Activated T-helper 17 cell treated with anti-CD3 and anti-CD28 coated beads, Interleukin-2, amount 50 U/mL, for 72 hours (primary cell): Measurements from ENCODE around the gene SLC22A5. TPM values are rescaled to one million over a fixed set of nuclear protein-coding genes. Genes with fewer than 3 reads are reported as not detected.
A peak's percentile ranks its signal among the peaks of the same experiment; 100 is the strongest.
"Not testable (repeated sequence)": the region's sequence is repeated elsewhere in the genome, so short reads cannot be mapped to it uniquely, and the experiment has no call there.

Source experiments
- ATAC-seq: fragments of 150-1000 bp; cut with Tn5 transposase; replicated peaks from 2 replicates; pipeline ENCODE4 v1.10.0; 2021; ENCODE audit warnings: mild to moderate bottlenecking, moderate library complexity
- H3K27ac Mint-ChIP-seq: one replicate; pipeline ENCODE4 v1.8.0; 2022; ENCODE audit warnings: mixed read lengths
- H3K27me3 Mint-ChIP-seq: one replicate; pipeline ENCODE4 v1.8.0; 2022; ENCODE audit warnings: mixed read lengths
- H3K36me3 Mint-ChIP-seq: one replicate; pipeline ENCODE4 v1.8.0; 2022; ENCODE audit warnings: low read depth, mild to moderate bottlenecking, mixed read lengths
- H3K4me1 Mint-ChIP-seq: one replicate; pipeline ENCODE4 v1.8.0; 2022; ENCODE audit warnings: mixed read lengths
- H3K4me3 Mint-ChIP-seq: one replicate; pipeline ENCODE4 v1.8.0; 2022; ENCODE audit warnings: mild to moderate bottlenecking, mixed read lengths
- H3K9me3 Mint-ChIP-seq: one replicate; pipeline ENCODE4 v1.8.0; 2022; ENCODE audit warnings: mixed read lengths
- total RNA-seq, 2 donors: library from RNA; stranded (reverse); gene quantifications; one replicate each; pipeline ENCODE4 v1.2.3, GENCODE V29; 2022

The SLC22A5 gene
- total RNA-seq, 2 donors from 2014 or later, result 3.2 to 3.5 TPM

- ATAC-seq, result no peak
- Mint-ChIP-seq H3K27me3 (no peaks in the 10 kb centered on the region), H3K4me3 (no peak overlapping the region), H3K36me3 (no peaks in the 10 kb centered on the region), H3K27ac (peak overlapping the region; percentile 71), H3K9me3 (no peaks in the 10 kb centered on the region), H3K4me1 (peaks cover 61% of the 10 kb centered on the region)
These were observed 18.9 kb downstream of the SLC22A5 start for GRCh38 chr5:132388244-132389050.

DNA sequence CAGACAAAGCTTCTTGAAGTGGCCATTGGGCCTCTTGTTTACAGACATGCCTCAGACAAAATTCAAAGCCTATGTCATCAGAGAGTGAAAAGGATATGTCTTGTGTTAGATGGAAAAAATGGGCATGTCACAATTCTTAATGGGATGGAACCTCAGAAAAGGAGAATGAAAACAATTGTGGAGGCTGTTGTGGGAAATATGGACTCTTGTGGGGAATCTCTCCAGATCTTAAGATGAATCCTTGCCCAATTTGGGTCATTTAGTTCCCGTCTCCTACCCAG lies 19.5 kb downstream of the SLC22A5 start:
- no peaks in the 10 kb centered on the region for H3K9me3 Mint-ChIP-seq
- H3K27me3 Mint-ChIP-seq, result no peaks in the 10 kb centered on the region
- ATAC-seq, result no peak
- H3K36me3 Mint-ChIP-seq, result no peaks in the 10 kb centered on the region
- peak overlapping the region; percentile 31 for H3K27ac Mint-ChIP-seq
- H3K4me3 Mint-ChIP-seq, result no peak overlapping the region
- peaks cover 62% of the 10 kb centered on the region for H3K4me1 Mint-ChIP-seq

DNA sequence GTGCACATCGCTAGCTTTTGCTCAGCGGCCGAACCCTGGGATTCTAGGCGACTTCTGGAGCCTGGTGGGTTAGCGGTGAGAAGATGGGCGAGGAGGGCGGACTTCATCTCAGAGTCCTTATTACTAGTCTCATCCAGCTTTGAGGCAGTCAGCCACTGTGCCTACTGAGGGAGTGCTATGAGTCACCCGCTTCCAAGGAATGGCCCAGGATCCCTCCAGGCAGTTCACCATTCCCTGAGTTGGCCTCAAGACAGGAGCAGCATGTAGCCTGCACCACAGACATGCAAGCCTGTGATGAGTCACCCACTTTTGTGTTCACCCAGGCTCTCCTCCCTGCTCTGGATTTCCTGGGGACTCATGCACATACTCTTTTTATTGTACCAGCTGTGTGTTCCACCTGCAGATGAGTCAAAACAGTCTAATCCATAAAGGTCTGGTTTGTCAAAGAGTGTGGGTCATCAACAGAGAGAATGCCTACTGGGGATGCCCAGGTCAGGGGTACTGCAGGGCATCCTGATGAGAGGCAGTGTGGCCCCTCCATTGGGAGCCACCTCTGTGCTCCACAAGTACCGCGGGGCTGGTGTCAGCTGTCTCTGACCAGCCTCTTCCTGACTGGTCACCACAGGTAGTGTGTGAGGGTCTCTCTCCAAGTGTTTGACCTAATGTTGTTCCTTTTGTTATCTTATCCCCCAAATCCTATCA lies 20.2 kb downstream of the SLC22A5 start:
- peak; percentile 73 for ATAC-seq
- Mint-ChIP-seq H3K4me3 (no peak overlapping the region), H3K27me3 (no peaks in the 10 kb centered on the region), H3K9me3 (no peaks in the 10 kb centered on the region), H3K4me1 (peaks cover 66% of the 10 kb centered on the region), H3K36me3 (peaks cover 4% of the 10 kb centered on the region), H3K27ac (peak overlapping the region; percentile 13)

- Mint-ChIP-seq H3K4me3 (no peak overlapping the region), H3K36me3 (peaks cover 10% of the 10 kb centered on the region), H3K9me3 (no peaks in the 10 kb centered on the region), H3K27me3 (no peaks in the 10 kb centered on the region), H3K27ac (peak overlapping the region; percentile 62), H3K4me1 (peaks cover 68% of the 10 kb centered on the region)
- ATAC-seq, result no peak
These were observed 21.7 kb downstream of the SLC22A5 start for GRCh38 chr5:132391247-132391646.

DNA sequence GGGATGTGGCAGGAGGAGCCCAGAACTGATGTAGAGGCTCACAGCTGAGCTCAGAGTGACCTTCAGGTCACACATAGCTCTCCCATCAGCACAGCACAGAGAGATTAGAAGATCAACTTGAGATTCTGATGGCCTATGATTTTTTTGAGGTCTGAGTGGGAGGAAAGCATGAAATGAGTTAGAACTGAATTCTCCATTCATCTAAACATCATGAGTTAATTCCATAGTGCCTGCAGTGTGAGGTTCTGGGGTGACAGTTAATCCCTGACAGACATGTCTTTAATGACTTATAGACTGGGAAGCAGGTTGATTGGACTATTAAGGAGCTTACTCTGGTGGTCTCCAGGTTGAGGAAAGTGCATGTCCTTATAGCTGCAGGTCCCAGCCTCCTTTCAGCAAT lies 22.4 kb downstream of the SLC22A5 start:
- ATAC-seq, result peak; percentile 56
- peaks cover 10% of the 10 kb centered on the region for H3K36me3 Mint-ChIP-seq
- peak overlapping the region; percentile 62 for H3K27ac Mint-ChIP-seq
- no peaks in the 10 kb centered on the region for H3K9me3 Mint-ChIP-seq
- H3K4me3 Mint-ChIP-seq, result peak overlapping the region; percentile 7
- peaks cover 69% of the 10 kb centered on the region for H3K4me1 Mint-ChIP-seq
- no peaks in the 10 kb centered on the region for H3K27me3 Mint-ChIP-seq

DNA sequence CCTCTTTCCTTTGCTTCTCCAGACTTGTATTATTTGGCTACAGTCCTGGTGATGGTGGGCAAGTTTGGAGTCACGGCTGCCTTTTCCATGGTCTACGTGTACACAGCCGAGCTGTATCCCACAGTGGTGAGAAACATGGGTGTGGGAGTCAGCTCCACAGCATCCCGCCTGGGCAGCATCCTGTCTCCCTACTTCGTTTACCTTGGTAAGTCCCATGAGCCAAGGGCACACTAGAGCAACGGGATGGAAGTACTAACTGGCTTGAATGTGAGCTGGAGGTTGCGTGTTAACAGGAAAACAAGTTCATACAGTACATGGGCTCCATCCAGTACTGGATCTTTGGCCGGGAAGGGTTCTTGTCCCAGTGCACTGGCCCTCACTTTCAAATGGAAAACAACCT lies 22.9 kb downstream of the SLC22A5 start:
- H3K27me3 Mint-ChIP-seq, result no peaks in the 10 kb centered on the region
- H3K4me1 Mint-ChIP-seq, result peaks cover 69% of the 10 kb centered on the region
- no peak for ATAC-seq
- peak overlapping the region; percentile 27 for H3K27ac Mint-ChIP-seq
- peaks cover 10% of the 10 kb centered on the region for H3K36me3 Mint-ChIP-seq
- peak overlapping the region; percentile 7 for H3K4me3 Mint-ChIP-seq
- H3K9me3 Mint-ChIP-seq, result no peaks in the 10 kb centered on the region

GRCh38 chr5:132392978-132393825 lies 23.7 kb downstream of the SLC22A5 start:
- peaks cover 10% of the 10 kb centered on the region for H3K36me3 Mint-ChIP-seq
- no peak for ATAC-seq
- peaks cover 68% of the 10 kb centered on the region for H3K4me1 Mint-ChIP-seq
- peak overlapping the region; percentile 7 for H3K4me3 Mint-ChIP-seq
- no peaks in the 10 kb centered on the region for H3K9me3 Mint-ChIP-seq
- H3K27ac Mint-ChIP-seq, result peak overlapping the region; percentile 27
- H3K27me3 Mint-ChIP-seq, result no peaks in the 10 kb centered on the region

DNA sequence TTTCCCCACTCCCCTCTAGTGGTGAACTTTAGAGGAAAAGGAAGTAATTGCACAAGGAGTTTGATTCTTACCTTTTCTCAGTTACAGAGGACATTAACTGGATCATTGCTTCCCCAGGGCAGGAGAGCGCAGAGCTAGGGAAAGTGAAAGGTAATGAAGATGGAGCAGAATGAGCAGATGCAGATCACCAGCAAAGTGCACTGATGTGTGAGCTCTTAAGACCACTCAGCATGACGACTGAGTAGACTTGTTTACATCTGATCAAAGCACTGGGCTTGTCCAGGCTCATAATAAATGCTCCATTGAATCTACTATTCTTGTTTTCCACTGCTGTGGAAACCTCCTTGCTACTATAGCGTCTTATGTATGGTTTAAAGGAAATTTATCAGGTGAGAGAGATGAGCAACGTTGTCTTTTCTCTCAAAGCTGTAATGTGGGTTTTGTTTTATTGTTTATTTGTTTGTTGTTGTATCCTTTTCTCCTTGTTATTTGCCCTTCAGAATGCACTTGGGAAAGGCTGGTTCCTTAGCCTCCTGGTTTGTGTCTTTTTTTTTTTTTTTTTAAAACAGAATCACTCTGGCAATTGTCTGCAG lies 25.3 kb downstream of the SLC22A5 start:
- H3K4me1 Mint-ChIP-seq, result peaks cover 75% of the 10 kb centered on the region
- no peaks in the 10 kb centered on the region for H3K9me3 Mint-ChIP-seq
- H3K27ac Mint-ChIP-seq, result peak overlapping the region; percentile 45
- no peak for ATAC-seq
- H3K27me3 Mint-ChIP-seq, result no peaks in the 10 kb centered on the region
- H3K36me3 Mint-ChIP-seq, result peaks cover 10% of the 10 kb centered on the region
- peak overlapping the region; percentile 19 for H3K4me3 Mint-ChIP-seq

DNA sequence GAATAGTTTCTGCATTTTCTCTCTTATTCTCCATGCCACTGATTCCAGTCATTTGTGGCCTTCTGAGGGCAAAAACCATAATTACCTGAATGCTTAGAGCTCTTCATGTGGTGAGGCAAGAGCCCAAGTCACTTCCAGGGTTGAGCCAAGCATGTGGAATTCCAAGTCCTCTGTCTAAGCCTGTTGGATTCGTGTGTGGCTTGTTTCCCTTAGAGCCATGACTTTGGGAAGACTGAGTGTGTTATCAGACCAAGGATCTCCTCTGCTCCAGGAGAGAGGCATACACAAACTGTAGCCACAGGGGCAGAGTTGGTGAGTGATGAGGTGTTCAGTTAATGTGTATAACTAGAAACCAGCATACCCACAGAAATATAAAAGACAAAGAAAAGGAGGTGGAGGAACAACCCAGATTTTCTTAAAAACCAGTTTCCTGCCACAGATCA lies 27.1 kb downstream of the SLC22A5 start:
- Mint-ChIP-seq H3K4me3 (peak overlapping the region; percentile 46), H3K27ac (peak overlapping the region; percentile 45), H3K27me3 (no peaks in the 10 kb centered on the region), H3K9me3 (no peaks in the 10 kb centered on the region), H3K4me1 (peaks cover 72% of the 10 kb centered on the region), H3K36me3 (peaks cover 10% of the 10 kb centered on the region)
- peak; percentile 75 for ATAC-seq

DNA sequence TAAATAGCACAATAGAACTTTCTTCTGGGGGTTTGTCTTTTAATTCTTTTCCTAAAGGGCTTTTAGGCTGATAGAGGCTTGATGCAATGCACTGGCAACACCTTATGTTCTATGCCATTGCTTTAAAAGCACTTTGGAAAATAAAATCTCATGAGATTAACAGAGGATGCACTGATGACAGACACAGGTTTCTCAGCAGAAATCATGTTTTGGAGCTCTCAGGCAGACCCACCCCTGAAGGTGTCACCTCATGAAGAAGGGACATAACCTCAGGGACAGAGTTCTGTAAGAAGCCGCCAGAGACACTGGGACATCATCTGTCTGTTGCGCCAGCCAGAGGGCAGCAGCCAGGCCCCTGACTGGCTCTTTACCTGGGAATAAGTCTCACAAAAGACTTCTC lies 27.7 kb downstream of the SLC22A5 start:
- H3K27ac Mint-ChIP-seq, result peak overlapping the region; percentile 45
- no peaks in the 10 kb centered on the region for H3K27me3 Mint-ChIP-seq
- peaks cover 10% of the 10 kb centered on the region for H3K36me3 Mint-ChIP-seq
- peak overlapping the region; percentile 46 for H3K4me3 Mint-ChIP-seq
- H3K9me3 Mint-ChIP-seq, result no peaks in the 10 kb centered on the region
- peaks cover 70% of the 10 kb centered on the region for H3K4me1 Mint-ChIP-seq
- ATAC-seq, result no peak

GRCh38 chr5:132397936-132398675 lies 28.6 kb downstream of the SLC22A5 start:
- H3K9me3 Mint-ChIP-seq, ATAC-seq, H3K27me3 Mint-ChIP-seq, H3K27ac Mint-ChIP-seq, H3K36me3 Mint-ChIP-seq: not testable (repeated sequence)
- H3K4me3 Mint-ChIP-seq, result peak overlapping the region; percentile 46
- peaks cover 65% of the 10 kb centered on the region for H3K4me1 Mint-ChIP-seq

DNA sequence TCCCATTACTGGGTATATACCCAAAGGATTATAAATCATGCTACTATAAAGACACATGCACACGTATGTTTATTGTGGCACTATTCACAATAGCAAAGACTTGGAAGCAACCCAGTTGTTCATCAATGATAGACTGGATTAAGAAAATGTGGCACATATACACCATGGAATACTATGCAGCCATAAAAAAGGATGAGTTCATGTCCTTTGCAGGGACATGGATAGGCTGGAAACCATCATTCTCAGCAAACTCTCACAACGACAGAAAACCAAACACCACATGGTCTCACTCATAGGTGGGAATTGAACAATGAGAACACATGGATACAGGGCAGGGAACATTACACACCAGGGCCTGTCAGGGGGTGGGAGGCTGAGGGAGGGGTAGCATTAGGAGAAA lies 34.5 kb downstream of the SLC22A5 start:
- not testable (repeated sequence) for H3K27ac Mint-ChIP-seq, H3K36me3 Mint-ChIP-seq, ATAC-seq, H3K9me3 Mint-ChIP-seq, H3K27me3 Mint-ChIP-seq
- Mint-ChIP-seq H3K4me1 (peaks cover 65% of the 10 kb centered on the region), H3K4me3 (peak overlapping the region; percentile 96)

- Mint-ChIP-seq H3K27ac (no peak overlapping the region), H3K4me1 (peaks cover 56% of the 10 kb centered on the region), H3K27me3 (no peaks in the 10 kb centered on the region), H3K4me3 (peak overlapping the region; percentile 96), H3K36me3 (no peaks in the 10 kb centered on the region), H3K9me3 (no peaks in the 10 kb centered on the region)
- no peak for ATAC-seq
These were observed 36.1 kb downstream of the SLC22A5 start for GRCh38 chr5:132405646-132406045.
